Amniotic epithelial cell (primary cell): Measurements from ENCODE around the gene PLVAP.

Experiments
- DNase-seq: peaks from one replicate; pipeline ENCODE4 v3.0.0-alpha.2; 2010; ENCODE audit warnings: low read depth

PLVAP gene

DNA sequence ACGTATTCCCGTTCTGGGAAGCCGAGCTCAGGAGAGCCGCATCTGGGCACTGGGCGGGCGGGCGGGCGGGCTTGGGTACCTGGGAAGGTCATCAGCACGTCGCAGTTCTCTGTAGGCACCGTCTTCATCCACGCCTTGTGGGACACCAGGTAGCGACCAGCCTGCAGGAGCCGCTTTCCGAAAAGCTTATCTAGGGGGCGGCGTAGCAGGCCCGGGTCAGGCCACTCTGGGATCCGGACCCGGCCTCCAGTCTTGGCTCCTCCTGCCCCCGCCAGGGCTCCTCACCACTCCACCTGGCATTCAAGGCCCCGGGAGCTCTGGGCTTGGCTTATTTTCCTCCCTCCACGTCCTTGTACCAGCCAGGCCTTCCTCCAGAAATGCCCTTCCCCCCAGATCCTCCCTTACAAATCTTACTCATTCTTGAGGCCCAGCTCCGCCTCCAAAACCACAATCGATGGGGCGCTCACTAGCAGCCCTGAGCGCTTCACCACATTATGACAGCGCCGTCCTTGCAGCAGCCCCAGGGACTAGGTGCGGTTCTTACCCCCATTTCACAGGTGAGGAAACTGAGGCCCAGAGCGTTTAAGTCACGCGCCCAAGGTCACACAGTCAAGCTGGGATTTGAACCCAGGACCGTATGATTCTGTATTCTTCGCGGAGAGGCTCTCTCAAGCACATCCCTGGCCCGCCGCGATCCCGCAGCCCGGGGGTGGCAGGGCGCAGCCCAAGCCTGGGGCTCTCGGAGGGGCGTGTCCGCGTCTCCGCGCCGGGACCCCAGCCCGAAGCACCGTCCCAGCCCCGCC lies 43.3 kb downstream of the PLVAP start:
- peak; percentile 96 for DNase-seq

DNA sequence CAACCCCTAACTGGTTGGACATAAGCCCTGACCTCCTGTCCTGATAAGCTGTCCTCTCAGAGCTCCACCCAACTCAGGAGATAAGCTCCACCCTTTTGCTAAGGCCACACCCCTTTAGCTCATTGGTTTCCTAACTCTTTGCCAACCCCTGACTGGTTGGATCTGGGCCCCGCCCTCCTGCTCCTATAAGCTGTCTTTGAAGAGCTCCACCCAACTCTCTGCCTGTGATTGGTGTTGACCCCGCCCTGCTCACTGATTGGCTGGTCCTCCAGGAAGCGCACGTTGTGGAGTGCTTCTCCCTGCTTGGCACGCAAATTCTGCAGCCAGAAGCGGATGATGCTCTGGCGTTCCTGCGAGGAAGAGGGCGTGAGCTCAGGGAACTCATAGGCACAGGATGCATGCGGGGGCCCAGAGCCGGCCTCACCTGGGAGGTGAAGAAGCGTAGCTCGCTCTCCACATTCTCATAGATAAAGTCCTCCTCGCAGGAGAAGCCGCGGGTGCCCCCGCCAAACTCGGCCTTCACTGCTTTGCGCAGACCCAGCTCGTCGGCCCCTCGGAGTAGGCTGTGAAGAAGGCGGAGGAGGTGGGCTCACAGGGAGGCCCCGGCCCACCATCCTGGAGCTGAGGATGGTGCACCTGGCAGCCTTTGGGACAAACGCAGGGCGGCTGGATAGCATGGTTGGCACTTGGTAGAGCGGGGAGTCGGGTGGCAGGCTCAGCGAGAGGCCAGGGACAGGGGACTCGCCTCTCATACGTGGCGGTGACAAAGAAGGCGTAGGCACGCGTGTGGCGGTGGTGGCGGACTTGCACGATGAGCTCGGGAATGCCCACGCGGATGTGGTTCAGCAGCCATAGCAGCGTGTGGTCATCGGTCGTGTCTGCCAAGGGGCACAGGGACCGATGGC lies 44.2 kb downstream of the PLVAP start:
- peak; percentile 75 for DNase-seq

DNA sequence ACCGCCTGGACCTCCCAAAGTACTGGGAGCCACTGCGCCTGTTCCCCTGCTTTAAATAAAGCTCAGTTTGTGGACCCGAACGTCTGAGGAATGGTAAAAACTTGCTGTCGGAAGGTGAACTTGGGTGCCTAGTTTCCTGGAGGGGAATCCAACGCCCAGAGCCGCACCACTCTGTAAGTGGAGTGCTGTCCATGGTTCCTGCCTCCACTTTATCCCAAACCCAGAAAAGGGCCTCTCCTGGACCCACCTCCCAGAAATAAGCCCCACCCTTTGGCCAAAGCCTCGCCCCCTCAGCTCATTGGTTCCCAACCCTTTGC lies 44.8 kb downstream of the PLVAP start:
- DNase-seq = no peak

DNA sequence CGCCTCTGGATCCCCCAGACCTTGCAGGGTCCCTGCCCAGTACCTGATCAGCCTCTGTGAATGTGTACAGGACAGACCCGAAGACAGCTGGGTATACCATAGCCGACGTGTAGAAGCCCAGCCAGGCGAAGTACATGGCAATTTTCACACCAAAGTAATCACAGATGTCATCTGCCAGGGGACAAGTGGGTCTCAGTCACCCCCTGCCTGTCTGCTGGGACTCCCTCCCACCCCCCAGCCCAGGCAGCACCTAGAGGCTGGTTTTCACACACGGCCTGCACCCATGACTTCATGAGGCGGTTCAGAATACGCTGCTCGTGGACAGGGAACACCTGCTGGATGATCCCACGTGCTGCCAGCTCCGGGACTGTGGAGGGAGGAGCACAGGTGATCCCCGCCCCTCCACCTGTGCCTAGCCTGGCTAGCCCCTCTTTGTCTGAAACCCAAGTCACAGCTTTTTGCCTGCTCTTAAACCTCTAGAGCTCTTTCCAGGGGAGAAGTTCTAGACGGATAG lies 46.0 kb downstream of the PLVAP start:
- DNase-seq = no peak

DNA sequence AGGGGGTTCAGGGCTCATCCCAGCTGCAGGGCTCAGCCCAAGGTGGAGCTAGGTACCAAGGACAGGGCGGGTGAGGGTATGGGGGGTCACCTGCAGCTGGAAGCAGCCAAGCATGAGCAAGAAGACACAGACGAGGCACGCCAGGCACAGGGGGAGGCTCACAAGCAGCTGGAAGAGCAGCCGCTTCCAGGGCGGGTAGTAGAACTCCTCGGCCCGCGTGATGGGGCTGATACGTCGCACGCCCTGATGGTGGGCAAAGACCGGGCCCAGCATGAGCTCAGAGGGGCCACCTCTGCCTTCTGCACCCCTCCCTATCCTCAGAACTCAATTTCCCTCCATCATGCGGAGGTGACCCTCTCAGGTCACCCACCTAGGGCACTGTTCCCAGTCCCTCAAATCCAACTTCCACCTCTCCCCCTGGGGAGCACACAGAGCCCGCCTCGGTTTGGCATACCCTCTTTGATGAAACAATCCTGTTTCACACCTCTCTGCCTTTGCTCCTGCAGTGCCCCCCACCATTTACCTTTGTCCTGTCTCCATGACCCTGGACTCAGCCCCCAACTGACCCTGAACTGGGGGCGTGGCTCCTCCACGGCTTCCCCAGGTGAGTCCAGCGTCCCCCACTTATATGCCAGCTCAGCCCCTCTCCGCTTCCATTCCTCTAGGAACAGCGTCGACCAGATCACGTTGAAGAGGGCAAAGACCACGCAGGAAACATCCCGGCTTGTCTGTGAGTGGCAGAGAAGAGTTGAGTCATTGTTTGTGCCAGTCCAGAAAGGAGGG lies 46.7 kb downstream of the PLVAP start:
- DNase-seq = no peak

DNA sequence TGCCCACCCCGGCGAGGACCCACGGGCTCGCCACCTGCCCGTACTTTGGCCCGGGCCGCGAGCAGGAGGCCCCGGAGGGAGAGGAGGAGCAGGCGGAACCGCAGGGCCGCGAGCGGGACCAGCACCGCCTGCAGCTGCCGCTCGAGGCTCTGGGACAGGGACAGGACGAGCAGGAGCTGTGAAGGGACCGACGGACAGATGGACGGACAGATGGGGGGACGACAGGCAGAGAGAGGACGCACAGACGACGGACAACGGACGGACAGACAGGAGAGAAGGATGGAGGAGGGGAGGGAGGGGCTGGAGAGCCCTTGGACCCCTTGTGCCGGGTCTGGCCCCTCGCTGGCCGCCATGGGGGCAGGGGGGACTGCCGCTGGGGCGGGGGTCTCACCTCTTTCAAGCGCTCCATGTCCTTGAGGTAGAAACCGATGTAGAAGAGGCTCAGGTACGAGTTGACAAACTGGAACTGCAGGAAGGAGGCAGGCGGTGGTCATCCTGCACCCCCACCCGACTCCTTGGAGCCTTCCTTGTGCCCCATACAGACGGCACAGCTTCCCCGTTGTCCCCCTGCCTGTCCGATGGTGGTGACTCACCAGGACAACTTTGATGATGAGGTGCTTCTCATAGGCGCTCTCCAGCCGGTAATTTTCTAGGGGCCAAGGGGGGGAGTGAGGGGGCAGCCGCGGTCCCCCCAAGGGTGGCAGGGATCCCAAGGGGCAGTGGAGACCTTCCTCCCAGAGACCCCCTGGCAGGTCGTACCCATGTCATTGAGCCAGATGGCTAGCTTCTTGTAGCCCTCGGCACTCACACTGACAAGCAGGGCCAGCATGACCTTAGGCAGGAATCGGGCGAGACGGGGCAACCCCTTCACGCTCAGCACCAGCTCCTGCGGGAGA lies 47.5 kb downstream of the PLVAP start:
- no peak for DNase-seq

DNA sequence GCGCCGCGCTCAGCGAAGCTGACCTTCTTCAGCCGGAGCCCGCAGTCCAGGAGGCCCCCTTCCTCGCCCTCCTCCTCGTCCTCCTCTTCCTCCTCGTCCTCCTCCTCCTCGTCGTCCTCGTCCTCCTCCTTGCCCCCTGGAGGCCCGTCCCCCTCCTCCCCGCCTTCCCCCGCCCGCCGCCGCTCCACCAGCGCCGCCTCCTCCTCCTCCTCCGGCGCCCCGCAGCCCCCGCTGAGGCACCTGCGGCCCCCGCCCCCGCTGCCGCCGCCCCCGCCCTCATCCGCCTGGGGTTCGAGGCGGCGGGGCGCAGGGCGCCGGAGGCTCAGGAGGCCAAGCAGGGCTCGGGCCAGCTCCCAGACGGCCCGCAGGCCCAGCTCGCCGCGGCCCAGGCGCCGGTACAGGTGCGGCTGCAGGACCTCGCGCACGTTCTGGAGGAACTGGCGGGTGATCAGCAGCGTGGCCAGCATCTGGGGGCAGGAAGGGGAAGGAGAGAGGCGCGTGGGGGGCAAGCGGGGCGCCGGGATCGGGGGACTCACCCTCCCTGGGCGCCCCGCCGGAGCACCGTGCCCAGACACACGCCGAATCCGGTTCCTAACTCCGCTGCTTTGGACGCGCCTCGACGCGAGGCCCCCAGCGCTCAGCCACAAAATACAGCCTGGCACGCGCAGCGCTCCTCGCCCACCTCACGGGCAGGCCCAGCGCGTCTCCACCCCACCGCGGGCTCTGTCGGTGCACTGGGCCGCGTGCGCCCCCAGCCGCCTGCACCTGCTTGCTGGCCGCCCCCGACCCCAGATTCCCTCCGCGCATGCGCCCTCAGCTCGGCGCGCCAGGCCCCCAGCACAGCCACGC lies 48.4 kb downstream of the PLVAP start:
- DNase-seq = no peak

DNA sequence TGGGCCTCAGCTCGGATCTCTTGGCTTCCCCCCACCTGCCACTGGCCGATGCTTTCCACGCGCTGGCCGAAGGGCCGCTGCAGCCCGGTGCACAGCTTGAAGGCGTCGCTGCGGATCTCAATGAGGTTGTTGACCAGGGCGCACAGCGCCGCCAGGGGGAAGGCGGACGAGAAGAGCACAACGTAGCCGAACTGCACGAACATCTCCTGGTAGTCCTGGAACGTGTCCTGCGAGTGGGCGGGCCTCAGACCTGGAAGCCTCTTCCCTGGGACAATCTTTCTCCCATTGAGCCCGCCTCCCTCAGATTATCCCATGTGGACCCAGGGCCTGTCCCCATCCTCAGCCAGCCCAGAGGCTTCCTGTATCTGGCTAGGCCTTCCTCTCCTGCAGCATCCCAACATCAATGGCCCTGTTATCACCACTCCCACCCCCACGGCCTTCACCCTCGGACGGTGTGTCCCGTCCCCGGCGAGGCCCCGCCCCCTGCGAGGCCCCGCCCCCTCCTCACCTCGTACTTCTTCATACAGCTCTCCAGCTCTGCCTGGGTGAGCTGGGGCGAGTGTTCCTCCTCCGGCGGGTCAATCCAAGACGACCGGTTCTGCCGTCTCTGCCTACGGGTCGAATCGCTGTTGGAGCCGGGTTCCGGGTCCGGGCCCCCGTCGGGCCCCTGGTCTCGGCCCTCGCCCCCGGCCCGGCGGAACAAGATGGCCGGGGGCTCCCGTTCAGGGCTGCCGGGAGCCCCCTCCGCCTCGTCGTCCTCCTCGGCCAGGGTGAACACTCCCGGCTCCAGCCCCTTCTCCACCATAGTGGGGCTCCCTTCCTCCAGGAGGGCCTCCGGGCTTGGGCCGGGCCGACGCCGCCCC lies 49.3 kb downstream of the PLVAP start:
- DNase-seq = peak; percentile 90

DNA sequence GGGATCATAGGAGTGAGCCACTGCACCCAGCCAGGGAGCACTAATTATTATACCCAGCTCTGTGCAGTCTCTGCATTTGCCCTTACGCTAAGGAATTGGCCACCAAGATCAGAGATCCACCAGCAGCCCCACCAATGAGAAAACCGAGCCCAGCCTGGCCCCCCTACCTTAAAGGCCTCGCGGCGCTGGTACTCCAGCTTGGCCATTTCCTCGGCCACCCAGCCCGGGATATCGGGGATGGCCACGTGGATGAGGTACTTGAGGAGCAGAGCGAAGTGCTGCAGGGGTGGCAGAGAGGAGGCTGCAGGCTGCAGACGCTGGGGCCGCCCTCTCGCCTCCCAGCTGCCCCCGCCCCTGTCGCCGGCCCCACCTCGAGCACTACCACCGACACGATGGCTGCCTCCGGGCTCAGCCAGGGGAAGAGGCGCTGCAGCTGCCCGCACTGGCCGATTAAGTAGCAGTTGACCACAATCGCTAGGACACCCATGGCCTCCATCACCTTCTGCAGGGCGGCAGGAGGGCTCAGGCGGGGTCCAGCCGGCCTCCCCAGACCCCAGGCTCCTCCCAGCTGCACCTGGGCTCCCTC lies 50.0 kb downstream of the PLVAP start:
- no peak for DNase-seq

DNA sequence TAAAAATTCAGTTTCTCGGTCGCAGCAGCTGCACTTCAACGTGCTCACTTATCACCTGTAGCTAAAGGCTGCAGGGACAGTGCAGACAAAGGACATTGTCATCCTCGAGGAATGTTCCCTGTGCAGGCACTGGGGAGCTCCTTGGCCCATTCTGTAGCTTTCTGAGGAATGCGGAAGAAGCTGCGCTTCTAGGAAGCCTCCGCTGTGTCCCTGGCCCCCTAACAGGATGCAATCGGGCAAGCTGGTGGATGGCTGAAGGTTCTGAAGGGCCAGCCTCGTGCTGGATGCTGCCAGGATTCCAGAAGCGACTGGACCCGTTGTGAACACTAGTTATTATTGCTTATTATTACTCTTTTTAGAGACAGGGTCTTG lies 50.6 kb downstream of the PLVAP start:
- no peak for DNase-seq

DNA sequence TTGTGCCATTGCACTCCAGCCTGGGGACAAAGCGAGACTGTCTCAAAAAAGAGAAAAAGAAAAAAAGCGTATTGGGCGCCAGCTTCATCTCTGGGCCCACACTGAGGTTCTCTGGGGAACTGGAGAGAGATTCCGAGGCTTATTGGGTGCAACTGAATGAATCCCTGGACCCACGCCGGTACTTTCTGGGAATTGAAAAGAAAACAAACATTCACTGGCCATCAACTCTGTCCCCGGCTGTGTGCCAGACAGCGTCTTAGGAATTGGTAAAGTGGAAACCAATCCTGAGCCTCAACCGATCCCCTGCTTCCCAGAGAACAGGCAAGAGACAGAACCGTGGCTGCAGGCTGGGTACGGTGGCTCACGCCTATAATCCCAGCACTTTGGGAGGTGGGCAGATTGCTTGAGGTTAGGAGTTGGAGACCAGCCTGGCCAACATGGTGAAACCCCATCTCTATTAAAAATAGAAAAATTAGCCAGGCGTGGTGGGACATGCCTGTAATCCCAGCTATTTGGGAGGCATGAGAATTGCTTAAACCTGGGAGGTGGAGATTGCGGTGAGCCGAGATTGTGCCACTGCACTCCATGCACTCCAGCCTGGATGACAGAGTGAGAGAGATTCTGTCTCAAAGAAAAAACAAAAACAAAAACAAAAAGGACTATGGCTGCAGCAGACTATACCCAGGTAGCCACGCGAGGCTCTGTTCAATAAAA lies 51.1 kb downstream of the PLVAP start:
- no peak for DNase-seq

DNA sequence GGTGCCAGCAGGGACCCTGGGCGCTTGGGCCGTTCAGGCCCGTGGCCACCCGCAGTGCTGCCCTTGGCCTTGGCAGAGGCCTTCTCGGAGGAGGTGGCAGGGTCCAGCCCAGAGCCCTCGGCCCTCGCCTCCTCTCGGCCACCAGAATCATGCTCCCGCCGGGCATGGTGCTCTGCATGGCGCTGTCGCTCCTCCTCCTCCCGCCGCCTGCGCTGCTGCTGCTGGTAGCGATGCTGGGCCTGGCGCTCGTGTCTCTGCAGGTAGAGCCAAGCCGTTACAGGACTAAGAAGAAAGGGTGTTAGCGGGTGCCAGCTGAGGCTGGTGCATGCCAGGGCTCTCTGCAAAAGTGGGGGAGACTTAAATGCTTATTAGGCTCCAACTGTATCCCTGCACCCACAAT lies 52.0 kb downstream of the PLVAP start:
- no peak for DNase-seq

DNA sequence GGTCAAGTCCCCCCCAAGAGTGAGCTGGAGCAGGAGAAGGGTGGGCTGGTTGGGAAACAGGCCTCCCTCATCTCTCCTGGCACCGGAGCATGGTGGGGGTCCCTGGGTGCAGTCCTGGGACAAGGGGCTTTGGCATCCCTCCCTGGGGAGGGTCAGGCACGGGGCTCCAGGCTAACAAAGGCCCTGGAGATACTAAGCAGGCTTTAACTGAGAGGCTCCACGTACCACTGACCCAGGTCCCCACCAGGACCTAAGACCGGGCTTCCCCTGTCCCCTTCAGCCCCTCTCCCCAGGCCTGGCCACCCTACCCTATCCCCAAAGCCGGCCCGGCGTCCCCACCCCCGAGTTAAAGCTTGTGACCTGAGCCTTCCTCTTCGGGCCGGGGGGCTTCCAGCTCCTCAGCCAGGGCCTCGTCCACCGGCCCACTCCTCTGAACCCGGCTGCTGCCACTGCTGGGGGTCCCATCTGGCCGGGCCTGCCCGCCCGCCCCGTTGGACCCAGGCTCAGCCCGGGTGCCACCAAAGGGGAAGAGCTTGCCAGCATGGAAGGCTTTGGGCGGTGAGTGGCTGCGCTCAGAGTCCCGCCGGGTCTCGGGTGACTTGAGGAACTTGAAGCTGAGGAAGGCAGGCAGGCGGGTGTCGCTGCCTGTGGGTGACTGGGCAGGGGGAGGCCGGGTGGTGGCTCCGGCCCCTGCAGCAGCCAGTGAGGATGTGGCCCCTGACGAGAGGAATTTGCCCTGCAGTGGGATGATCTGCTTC lies 52.6 kb downstream of the PLVAP start:
- DNase-seq = no peak

DNA sequence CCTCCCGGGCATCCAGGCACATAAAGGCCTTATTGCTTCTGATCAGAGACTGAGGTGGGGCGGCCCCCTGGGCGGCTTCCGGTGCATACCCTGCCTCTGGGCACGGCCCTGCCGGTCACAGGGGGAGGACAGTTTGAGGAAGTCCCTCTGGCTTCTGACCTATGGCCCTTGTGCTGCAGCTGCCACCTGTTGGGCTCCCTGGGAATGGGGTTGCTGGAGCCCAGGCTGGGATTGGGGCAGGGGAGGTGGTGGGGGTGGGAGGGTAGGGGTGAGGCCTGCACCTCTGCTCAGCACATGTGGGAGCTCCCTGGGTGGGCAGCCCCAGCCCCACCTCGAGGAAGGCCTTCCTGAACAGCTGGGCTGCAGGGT lies 53.2 kb downstream of the PLVAP start:
- DNase-seq = no peak

DNA sequence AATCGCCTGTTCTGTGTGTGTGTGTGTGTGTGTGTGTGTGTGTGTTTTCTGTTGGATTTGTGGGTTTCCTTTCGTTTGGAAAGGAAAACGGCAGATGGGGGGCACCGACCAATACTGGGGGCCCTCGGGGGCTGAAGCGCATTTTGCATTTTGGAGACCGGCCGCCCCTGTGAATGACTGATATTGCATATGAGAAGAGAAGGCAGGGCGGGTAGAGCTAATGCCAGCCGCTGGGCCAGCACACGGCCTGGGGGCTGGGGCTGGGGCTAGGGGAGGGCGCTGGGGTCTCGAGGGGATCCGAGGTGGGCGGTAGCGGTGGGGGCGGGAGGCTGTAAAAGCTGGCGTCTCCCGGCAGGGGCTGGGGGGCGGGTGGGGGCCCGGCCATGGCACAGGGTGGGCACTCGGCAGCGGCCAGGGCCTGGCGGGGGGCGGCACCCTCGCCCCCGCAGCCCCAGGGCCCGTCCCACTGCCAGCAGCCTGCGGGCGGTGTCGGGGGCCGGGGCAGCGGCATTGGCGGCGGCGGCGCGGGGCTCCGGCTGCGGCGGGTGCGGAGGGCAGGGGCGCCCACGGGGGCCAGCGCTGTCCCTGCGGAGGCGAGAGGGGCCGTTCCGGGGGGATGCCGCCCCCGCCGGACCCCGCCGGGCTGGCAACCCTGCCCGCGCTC lies 53.7 kb downstream of the PLVAP start:
- DNase-seq = no peak

DNA sequence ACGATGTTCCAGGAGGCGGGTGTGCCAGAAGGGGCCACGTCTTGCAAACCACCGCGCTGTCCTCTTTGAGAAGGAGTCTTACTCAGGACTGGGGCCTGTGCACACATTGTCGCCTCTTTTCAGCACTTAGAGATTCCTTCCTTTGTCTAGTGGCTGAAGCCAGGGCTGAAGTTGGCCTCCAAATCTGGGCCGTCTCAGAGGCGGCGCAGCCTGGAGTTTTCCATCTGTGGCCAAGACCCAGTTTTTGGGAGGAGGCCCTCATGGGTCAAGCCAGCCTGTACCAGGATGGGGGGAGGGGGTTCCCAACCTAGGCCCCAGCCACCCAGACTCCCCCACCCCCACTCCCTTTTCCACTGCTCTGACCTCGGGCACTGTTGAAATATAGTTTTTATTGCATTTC lies 54.3 kb downstream of the PLVAP start:
- DNase-seq = no peak
